Measurements from ENCODE around the gene CEP112. TPM values are rescaled to one million over a fixed set of nuclear protein-coding genes. Genes with fewer than 3 reads are reported as not detected.

Gene CEP112
- total and polyA plus RNA-seq, 2 of the 13 experiments (the other 11 are each of a cell fraction or from before 2014, with no cell fraction given): 1.2 to 3.4 TPM

DNA sequence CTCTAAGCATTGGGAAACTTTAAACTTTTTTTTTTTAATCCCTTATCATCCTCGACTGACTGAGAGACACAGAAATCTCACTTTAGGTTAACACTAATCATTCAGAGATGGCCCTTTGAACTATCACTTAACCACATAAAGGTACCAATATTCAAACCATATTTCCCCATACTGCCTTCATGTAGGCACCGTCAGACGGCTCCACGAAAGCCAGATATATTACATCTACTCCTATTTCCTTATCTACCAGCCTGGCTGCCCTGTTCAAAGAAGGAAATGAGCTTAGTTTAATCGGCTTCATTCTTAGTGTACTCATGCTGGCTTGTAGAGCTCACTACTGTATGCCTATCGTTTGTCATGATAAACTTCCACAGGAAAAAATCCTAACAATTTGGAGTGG is 270.9 kb downstream of the CEP112 start:
- WGBS (ENCODE audit: low lambda C conversion rate): 32% methylated on average over 6 of the region's 6 CpGs
- in situ Hi-C loops (cut with HindIII; ENCODE audit: extremely low pct_ligation_motif_present, low pct_unique_long_range_greater_than_20kb) (no loop called here), intact Hi-C loops (cut with micrococcal nuclease; ENCODE audit: unreplicated experiment) (no loop called here)
- ATAC-seq: no peak
- H3K9ac ChIP-seq (ENCODE audit: insufficient read depth, low read depth, low read length): no peak overlapping the region
- no peaks in the 10 kb centered on the region for H4K20me1 ChIP-seq (ENCODE audit: insufficient read depth, low read length)
- H3K4me3 ChIP-seq (replicated peaks in 1 of 3; ENCODE audit: insufficient read depth in 1 of 3, low read depth in 2 of 3, low read length in 3 of 3): no peak overlapping the region
- H3K36me3 ChIP-seq (replicated peaks in 1 of 2; ENCODE audit: control insufficient read depth in 1 of 2, insufficient read depth in 2 of 2, low read length in 2 of 2): no peaks in the 10 kb centered on the region
- no peaks in the 10 kb centered on the region for H3K9me3 ChIP-seq (ENCODE audit: low read length)
- ChIA-PET CTCF (ENCODE audit: low intra/inter-chr PET ratio, low total read pairs) (no interaction called here), POLR2A (interaction anchor here (0.5 kb wide), 1 partner anchor 906 kb away, joined by 3 read pairs; no protein-coding TSS in a partner anchor)
- no peaks in the 10 kb centered on the region for H3K79me2 ChIP-seq (ENCODE audit: insufficient read depth, low read length)
- no peak overlapping the region for H2AFZ ChIP-seq (ENCODE audit: low read length)
- BruUV-seq (replicated peaks): no TSS peak
- no peak for FAIRE-seq
- DNase-seq (ENCODE audit: low spot score): peak; percentile 20
- H3K4me1 ChIP-seq (ENCODE audit: insufficient read depth, low read length): peaks cover 47% of the 10 kb centered on the region
- H3K27me3 ChIP-seq (ENCODE audit: control insufficient read depth in 1 of 2, insufficient read depth in 2 of 2, low read length in 2 of 2): no peaks in the 10 kb centered on the region
- H3K4me2 ChIP-seq (ENCODE audit: low read depth, low read length): no peak overlapping the region
- H3K27ac ChIP-seq (ENCODE audit: extremely low read length, insufficient read depth, low read length): no peak overlapping the region
- TF ChIP-seq SETDB1 (CRISPR knock-in tag; IDR thresholded peaks at IDR 0.05; ENCODE audit: borderline replicate concordance) (no peak), CREB1 (IDR thresholded peaks at IDR 0.05) (no peak), CREB1 (CRISPR knock-in tag; IDR thresholded peaks at IDR 0.05) (no peak), ZNF83 (CRISPR knock-in tag; IDR thresholded peaks at IDR 0.05; ENCODE audit: borderline replicate concordance) (no peak), JUND (CRISPR knock-in tag; IDR thresholded peaks at IDR 0.05) (no peak), MAZ (IDR thresholded peaks at IDR 0.05; ENCODE audit: borderline replicate concordance, low read depth, low read length) (no peak), MAZ (CRISPR knock-in tag; IDR thresholded peaks at IDR 0.05; ENCODE audit: low read depth) (no peak), NFKB2 (CRISPR knock-in tag; IDR thresholded peaks at IDR 0.05; ENCODE audit: borderline replicate concordance) (no peak), ZFP62 (CRISPR knock-in tag; IDR thresholded peaks at IDR 0.05) (no peak)
- TF ChIP-seq, protein P1, sequence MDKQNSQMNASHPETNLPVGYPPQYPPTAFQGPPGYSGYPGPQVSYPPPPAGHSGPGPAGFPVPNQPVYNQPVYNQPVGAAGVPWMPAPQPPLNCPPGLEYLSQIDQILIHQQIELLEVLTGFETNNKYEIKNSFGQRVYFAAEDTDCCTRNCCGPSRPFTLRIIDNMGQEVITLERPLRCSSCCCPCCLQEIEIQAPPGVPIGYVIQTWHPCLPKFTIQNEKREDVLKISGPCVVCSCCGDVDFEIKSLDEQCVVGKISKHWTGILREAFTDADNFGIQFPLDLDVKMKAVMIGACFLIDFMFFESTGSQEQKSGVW (CRISPR knock-in tag; IDR thresholded peaks at IDR 0.05; ENCODE audit: borderline replicate concordance): no peak
- TF ChIP-seq, protein P2, sequence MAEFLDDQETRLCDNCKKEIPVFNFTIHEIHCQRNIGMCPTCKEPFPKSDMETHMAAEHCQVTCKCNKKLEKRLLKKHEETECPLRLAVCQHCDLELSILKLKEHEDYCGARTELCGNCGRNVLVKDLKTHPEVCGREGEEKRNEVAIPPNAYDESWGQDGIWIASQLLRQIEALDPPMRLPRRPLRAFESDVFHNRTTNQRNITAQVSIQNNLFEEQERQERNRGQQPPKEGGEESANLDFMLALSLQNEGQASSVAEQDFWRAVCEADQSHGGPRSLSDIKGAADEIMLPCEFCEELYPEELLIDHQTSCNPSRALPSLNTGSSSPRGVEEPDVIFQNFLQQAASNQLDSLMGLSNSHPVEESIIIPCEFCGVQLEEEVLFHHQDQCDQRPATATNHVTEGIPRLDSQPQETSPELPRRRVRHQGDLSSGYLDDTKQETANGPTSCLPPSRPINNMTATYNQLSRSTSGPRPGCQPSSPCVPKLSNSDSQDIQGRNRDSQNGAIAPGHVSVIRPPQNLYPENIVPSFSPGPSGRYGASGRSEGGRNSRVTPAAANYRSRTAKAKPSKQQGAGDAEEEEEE (CRISPR knock-in tag; IDR thresholded peaks at IDR 0.05; ENCODE audit: borderline replicate concordance): no peak
- TF ChIP-seq, protein P3, sequence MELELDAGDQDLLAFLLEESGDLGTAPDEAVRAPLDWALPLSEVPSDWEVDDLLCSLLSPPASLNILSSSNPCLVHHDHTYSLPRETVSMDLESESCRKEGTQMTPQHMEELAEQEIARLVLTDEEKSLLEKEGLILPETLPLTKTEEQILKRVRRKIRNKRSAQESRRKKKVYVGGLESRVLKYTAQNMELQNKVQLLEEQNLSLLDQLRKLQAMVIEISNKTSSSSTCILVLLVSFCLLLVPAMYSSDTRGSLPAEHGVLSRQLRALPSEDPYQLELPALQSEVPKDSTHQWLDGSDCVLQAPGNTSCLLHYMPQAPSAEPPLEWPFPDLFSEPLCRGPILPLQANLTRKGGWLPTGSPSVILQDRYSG (CRISPR knock-in tag; IDR thresholded peaks at IDR 0.05): no peak
- TF ChIP-seq, protein P4, sequence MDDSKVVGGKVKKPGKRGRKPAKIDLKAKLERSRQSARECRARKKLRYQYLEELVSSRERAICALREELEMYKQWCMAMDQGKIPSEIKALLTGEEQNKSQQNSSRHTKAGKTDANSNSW (CRISPR knock-in tag; IDR thresholded peaks at IDR 0.05; ENCODE audit: borderline replicate concordance): no peak
- TF ChIP-seq, protein P5, sequence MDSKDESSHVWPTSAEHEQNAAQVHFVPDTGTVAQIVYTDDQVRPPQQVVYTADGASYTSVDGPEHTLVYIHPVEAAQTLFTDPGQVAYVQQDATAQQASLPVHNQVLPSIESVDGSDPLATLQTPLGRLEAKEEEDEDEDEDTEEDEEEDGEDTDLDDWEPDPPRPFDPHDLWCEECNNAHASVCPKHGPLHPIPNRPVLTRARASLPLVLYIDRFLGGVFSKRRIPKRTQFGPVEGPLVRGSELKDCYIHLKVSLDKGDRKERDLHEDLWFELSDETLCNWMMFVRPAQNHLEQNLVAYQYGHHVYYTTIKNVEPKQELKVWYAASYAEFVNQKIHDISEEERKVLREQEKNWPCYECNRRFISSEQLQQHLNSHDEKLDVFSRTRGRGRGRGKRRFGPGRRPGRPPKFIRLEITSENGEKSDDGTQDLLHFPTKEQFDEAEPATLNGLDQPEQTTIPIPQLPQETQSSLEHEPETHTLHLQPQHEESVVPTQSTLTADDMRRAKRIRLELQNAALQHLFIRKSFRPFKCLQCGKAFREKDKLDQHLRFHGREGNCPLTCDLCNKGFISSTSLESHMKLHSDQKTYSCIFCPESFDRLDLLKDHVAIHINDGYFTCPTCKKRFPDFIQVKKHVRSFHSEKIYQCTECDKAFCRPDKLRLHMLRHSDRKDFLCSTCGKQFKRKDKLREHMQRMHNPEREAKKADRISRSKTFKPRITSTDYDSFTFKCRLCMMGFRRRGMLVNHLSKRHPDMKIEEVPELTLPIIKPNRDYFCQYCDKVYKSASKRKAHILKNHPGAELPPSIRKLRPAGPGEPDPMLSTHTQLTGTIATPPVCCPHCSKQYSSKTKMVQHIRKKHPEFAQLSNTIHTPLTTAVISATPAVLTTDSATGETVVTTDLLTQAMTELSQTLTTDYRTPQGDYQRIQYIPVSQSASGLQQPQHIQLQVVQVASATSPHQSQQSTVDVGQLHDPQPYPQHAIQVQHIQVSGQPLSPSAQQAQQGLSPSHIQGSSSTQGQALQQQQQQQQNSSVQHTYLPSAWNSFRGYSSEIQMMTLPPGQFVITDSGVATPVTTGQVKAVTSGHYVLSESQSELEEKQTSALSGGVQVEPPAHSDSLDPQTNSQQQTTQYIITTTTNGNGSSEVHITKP (CRISPR knock-in tag; IDR thresholded peaks at IDR 0.05; ENCODE audit: low read depth): no peak
- TF ChIP-seq, protein P6, sequence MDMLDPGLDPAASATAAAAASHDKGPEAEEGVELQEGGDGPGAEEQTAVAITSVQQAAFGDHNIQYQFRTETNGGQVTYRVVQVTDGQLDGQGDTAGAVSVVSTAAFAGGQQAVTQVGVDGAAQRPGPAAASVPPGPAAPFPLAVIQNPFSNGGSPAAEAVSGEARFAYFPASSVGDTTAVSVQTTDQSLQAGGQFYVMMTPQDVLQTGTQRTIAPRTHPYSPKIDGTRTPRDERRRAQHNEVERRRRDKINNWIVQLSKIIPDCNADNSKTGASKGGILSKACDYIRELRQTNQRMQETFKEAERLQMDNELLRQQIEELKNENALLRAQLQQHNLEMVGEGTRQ (IDR thresholded peaks at IDR 0.05; ENCODE audit: low read depth, low read length): no peak
- TF ChIP-seq, protein P6 (CRISPR knock-in tag; IDR thresholded peaks at IDR 0.05; ENCODE audit: borderline replicate concordance): no peak

All from HepG2 (cell line).